AG04450 (cell line): Measurements from ENCODE around the gene CASKIN2. TPM values are rescaled to one million over a fixed set of nuclear protein-coding genes. Genes with fewer than 3 reads are reported as not detected.
"Not testable (repeated sequence)": the region's sequence is repeated elsewhere in the genome, so short reads cannot be mapped to it uniquely, and the experiment has no call there.

Source experiments
- CTCF ChIA-PET: fragments of 300-600, 350-600 bp; formaldehyde crosslinking; extraction: SDS; loops from one replicate; lab custom pipeline; 2022; ENCODE audit warnings: antibody characterized with exemption, inconsistent platforms; lab: Charles Lee
- POLR2A ChIA-PET: fragments of 350-600 bp; formaldehyde crosslinking; extraction: SDS; loops from one replicate; lab custom pipeline; 2021; ENCODE audit warnings: antibody characterized with exemption, inconsistent platforms; lab: Yijun Ruan, JAX
- DNase-seq: peaks from one replicate; pipeline ENCODE4 v3.0.0-alpha.2; 2011; ENCODE audit warnings: low read depth, low spot score
- H3K27ac ChIP-seq: one replicate; pipeline ENCODE4 v1.5.1; 2012; ENCODE audit warnings: low read depth, low read length, control low read depth
- H3K27me3 ChIP-seq: one replicate; pipeline ENCODE4 v1.6.0; 2012; ENCODE audit warnings: low read length; ENCODE audit not compliant: control insufficient read depth, insufficient read depth
- H3K4me3 ChIP-seq: 2 replicates; pipeline ENCODE4 v1.5.1; 2011; ENCODE audit warnings: mild to moderate bottlenecking, low read depth, low read length, control low read depth
- H3K9me3 ChIP-seq: 2 replicates; pipeline ENCODE4 v1.5.1; 2012; ENCODE audit warnings: low read length; ENCODE audit not compliant: control insufficient read depth, insufficient read depth
- CTCF ChIP-seq: IDR thresholded peaks from 2 replicates; pipeline ENCODE4 v1.5.1; 2011; ENCODE audit warnings: low read depth, low read length, control low read depth, inconsistent platforms
- polyA plus RNA-seq: library from polyadenylated mRNA; depleted of rRNA; stranded (reverse); fragments of >200 nt; gene quantifications from 2 replicates; pipeline ENCODE4 v1.2.3, GENCODE V29; 2011

CASKIN2 gene
- polyA plus RNA-seq, 1 experiment = 1.9 TPM

- ChIA-PET CTCF (interaction anchor here (1.4 kb wide), 1 partner anchor 57 kb away, joined by 4 read pairs; the partner anchor contains the start of gene TSEN54), POLR2A (no interaction called here)
- Histone ChIP-seq H3K27me3 (no peaks in the 10 kb centered on the region), H3K4me3 (no peak overlapping the region), H3K27ac (no peak overlapping the region), H3K9me3 (no peaks in the 10 kb centered on the region; the same call in 1 of the 2 replicates)
- DNase-seq = no peak
- TF ChIP-seq CTCF = no peak
Measured at GRCh38 chr17:75459246-75459589, 56.1 kb downstream of the CASKIN2 start.

- Histone ChIP-seq H3K9me3 (no peaks in the 10 kb centered on the region; the same call in 1 of the 2 replicates), H3K27me3 (no peaks in the 10 kb centered on the region), H3K4me3 (peak overlapping the region; percentile 91), H3K27ac (peak overlapping the region; percentile 52)
- no peak for DNase-seq
- POLR2A ChIA-PET = interaction anchor here (1.0 to 1.6 kb wide), 3 partner anchors 13 to 210 kb away, joined by 3 to 6 read pairs (median 3); partner anchors contain the start of genes RECQL5 and SAP30BP
- CTCF ChIA-PET = interaction anchor here (0.6 to 1.0 kb wide), 3 partner anchors 59 to 296 kb away, joined by 3 to 4 read pairs (median 4); partner anchors contain the start of gene TSEN54
- TF ChIP-seq CTCF = no peak
Measured at GRCh38 chr17:75457047-75457654, 58.2 kb downstream of the CASKIN2 start.

GRCh38 chr17:75456417-75457046 is 58.8 kb downstream of the CASKIN2 start, which contains the start of gene TMEM94:
TSS of gene TMEM94 (plus strand) at chr17:75456635. CDS start at chr17:75471906, 15,271 bp downstream.
- Histone ChIP-seq H3K27ac (peak within 1 kb of the TSS; percentile 83), H3K4me3 (peak within 1 kb of the TSS; percentile 91), H3K27me3 (no peaks in the 10 kb centered on the region), H3K9me3 (no peaks in the 10 kb centered on the region; the same call in 1 of the 2 replicates)
- TF ChIP-seq CTCF = no peak
- ChIA-PET POLR2A (interaction anchor here (0.6 to 1.6 kb wide), 10 partner anchors 12 to 324 kb away, joined by 3 to 6 read pairs (median 3); partner anchors contain the start of genes GGA3, MRPS7, RECQL5 and SAP30BP), CTCF (interaction anchor here (0.6 to 1.5 kb wide), 4 partner anchors 30 to 326 kb away, joined by 3 to 4 read pairs (median 3); no protein-coding TSS in a partner anchor)
- peak; percentile 95 for DNase-seq

GRCh38 chr17:75456039-75456416 is 59.3 kb downstream of the CASKIN2 start:
- peak overlapping the region; percentile 83 for H3K27ac ChIP-seq

GRCh38 chr17:75454672-75455071 is 60.7 kb downstream of the CASKIN2 start:
- H3K27ac ChIP-seq, H3K9me3 ChIP-seq, H3K27me3 ChIP-seq, POLR2A ChIA-PET, H3K4me3 ChIP-seq, DNase-seq: not testable (repeated sequence)
- CTCF ChIA-PET = interaction anchor here (1.0 kb wide), 1 partner anchor 184 kb away, joined by 3 read pairs; the partner anchor contains the start of gene MIF4GD

More at GRCh38 chr17:75456039-75456416, 59.3 kb downstream of the CASKIN2 start:
- H3K9me3 ChIP-seq = no peaks in the 10 kb centered on the region; the same call in 1 of the 2 replicates
- ChIA-PET CTCF (interaction anchor here (0.6 to 1.5 kb wide), 4 partner anchors 30 to 326 kb away, joined by 3 to 4 read pairs (median 3); no protein-coding TSS in a partner anchor), POLR2A (interaction anchor here (0.6 to 1.6 kb wide), 10 partner anchors 11 to 324 kb away, joined by 3 to 6 read pairs (median 3); partner anchors contain the start of genes GGA3, MRPS7, RECQL5 and SAP30BP)
- H3K27me3 ChIP-seq = no peaks in the 10 kb centered on the region
- no peak for TF ChIP-seq CTCF
- peak overlapping the region; percentile 49 for H3K4me3 ChIP-seq
- no peak for DNase-seq
